Colonic mucosa (tissue), 4 donors: Measurements from ENCODE around the gene FMOD. TPM values are rescaled to one million over a fixed set of nuclear protein-coding genes. Genes with fewer than 3 reads are reported as not detected.

ENCODE experiments used
- DNase-seq: peaks from one replicate; pipeline ENCODE4 v3.0.0-alpha.2; 2020
- H3K27ac ChIP-seq: fragments of 200-600 bp; one replicate; pipeline ENCODE4 v1.8.0; 2021
- H3K27me3 ChIP-seq: fragments of 200-600 bp; one replicate; pipeline ENCODE4 v1.8.0; 2021
- H3K36me3 ChIP-seq: fragments of 200-600 bp; one replicate; pipeline ENCODE4 v1.8.0; 2021
- H3K4me1 ChIP-seq: fragments of 200-600 bp; one replicate; pipeline ENCODE4 v1.8.0; 2021; ENCODE audit warnings: mild to moderate bottlenecking
- H3K4me3 ChIP-seq: fragments of 200-600 bp; one replicate; pipeline ENCODE4 v1.8.0; 2021
- H3K9ac ChIP-seq, 2 donors: one replicate each; pipeline ENCODE4 v1.7.0; 2013; ENCODE audit warnings: control low read depth in 2 of 2, low read depth in 2 of 2, low read length in 2 of 2
- H3K9me3 ChIP-seq: fragments of 200-600 bp; one replicate; pipeline ENCODE4 v1.8.0; 2021
- CTCF ChIP-seq: fragments of 200-600 bp; IDR thresholded peaks from one replicate; pipeline ENCODE4 v1.8.0; 2022; ENCODE audit warnings: antibody characterized with exemption, mild to moderate bottlenecking
- intact Hi-C: fragments of 100-400 bp; cut with DNase I; formaldehyde crosslinking; loops from one replicate; pipeline ENCODE4 v1.14.1; 2022
- total RNA-seq, 2 donors: library from RNA; stranded (reverse); fragmentation: NEBNext Ultra II Directional in 1 of 2; extraction: Animal tissue kit (Norgen Biotek cat#: 25700) in 1 of 2; gene quantifications; one replicate each; pipeline ENCODE4 v1.2.1, GENCODE V29; 2021
- donor health status: healthy.
- donor health status: DM: no; HTN: no; CAD: no.
- donor health status: DM: no; HTN: no; CAD: no.

FMOD gene
- total RNA-seq, 2 donors from 2014 or later: 38.6 to 49.3 TPM

- TF ChIP-seq CTCF: no peak
- Histone ChIP-seq H3K4me1 (peaks cover 10% of the 10 kb centered on the region), H3K36me3 (no peaks in the 10 kb centered on the region), H3K9ac (peak overlapping the region; percentile 100), H3K27me3 (no peaks in the 10 kb centered on the region), H3K27ac (peak overlapping the region; percentile 97), H3K9me3 (no peaks in the 10 kb centered on the region), H3K4me3 (peak overlapping the region; percentile 85)
- intact Hi-C loops: loop anchor here (5.0 kb wide), 1 partner anchor 34 kb away; no protein-coding TSS in a partner anchor
- DNase-seq: peak; percentile 91
Measured at GRCh38 chr1:203306089-203306964, 44.6 kb downstream of the FMOD start.

GRCh38 chr1:203305809-203306088 is 45.2 kb downstream of the FMOD start:
- H3K9me3 ChIP-seq: no peaks in the 10 kb centered on the region
- peak; percentile 38 for DNase-seq
- peak overlapping the region; percentile 100 for H3K9ac ChIP-seq
- H3K27ac ChIP-seq: peak overlapping the region; percentile 97
- TF ChIP-seq CTCF: no peak
- peaks cover 10% of the 10 kb centered on the region for H3K4me1 ChIP-seq
- peak overlapping the region; percentile 85 for H3K4me3 ChIP-seq
- H3K27me3 ChIP-seq: no peaks in the 10 kb centered on the region
- no peaks in the 10 kb centered on the region for H3K36me3 ChIP-seq
- intact Hi-C loops: loop anchor here (5.0 kb wide), 1 partner anchor 33 kb away; no protein-coding TSS in a partner anchor

GRCh38 chr1:203304919-203305808 is 45.8 kb downstream of the FMOD start, which contains the start of gene BTG2:
TSS of gene BTG2 (plus strand) at chr1:203305519. CDS start at chr1:203305607, 88 bp downstream.
- peak; percentile 95 for DNase-seq
- Histone ChIP-seq H3K27me3 (no peaks in the 10 kb centered on the region), H3K4me1 (peaks cover 10% of the 10 kb centered on the region), H3K27ac (peak within 1 kb of the TSS; percentile 97), H3K9ac (peak within 1 kb of the TSS; percentile 100), H3K9me3 (no peaks in the 10 kb centered on the region), H3K36me3 (no peaks in the 10 kb centered on the region), H3K4me3 (peak within 1 kb of the TSS; percentile 85)
- TF ChIP-seq CTCF: no peak
- intact Hi-C loops: loop anchor here (5.0 kb wide), 1 partner anchor 33 kb away; no protein-coding TSS in a partner anchor

- peak; percentile 39 for DNase-seq
- Histone ChIP-seq H3K4me3 (peak overlapping the region; percentile 85), H3K27me3 (no peaks in the 10 kb centered on the region), H3K4me1 (peaks cover 10% of the 10 kb centered on the region), H3K27ac (peak overlapping the region; percentile 97), H3K36me3 (no peaks in the 10 kb centered on the region), H3K9me3 (no peaks in the 10 kb centered on the region), H3K9ac (peak overlapping the region; percentile 86 to 95)
- TF ChIP-seq CTCF: no peak
- intact Hi-C loops: no loop called here
Measured at GRCh38 chr1:203304391-203304918, 46.5 kb downstream of the FMOD start.

- intact Hi-C loops: no loop called here
- no peak for TF ChIP-seq CTCF
- H3K27ac ChIP-seq: no peak overlapping the region
- no peaks in the 10 kb centered on the region for H3K27me3 ChIP-seq
- no peaks in the 10 kb centered on the region for H3K9me3 ChIP-seq
- no peak overlapping the region for H3K4me3 ChIP-seq
- no peak for DNase-seq
- peaks cover 3% of the 10 kb centered on the region for H3K4me1 ChIP-seq
- no peaks in the 10 kb centered on the region for H3K36me3 ChIP-seq
- H3K9ac ChIP-seq: no peak overlapping the region
Measured at GRCh38 chr1:203302894-203303293, 48.0 kb downstream of the FMOD start.
